GM19395 (cell line): ENCODE data around the gene NMUR2.

Experiments
- ATAC-seq: cut with Tn5 transposase; IDR thresholded peaks from one replicate; pipeline ENCODE4 v1.9.1; 2021; ENCODE audit warnings: mild to moderate bottlenecking, moderate library complexity; ENCODE audit not compliant: unreplicated experiment

Gene NMUR2

DNA sequence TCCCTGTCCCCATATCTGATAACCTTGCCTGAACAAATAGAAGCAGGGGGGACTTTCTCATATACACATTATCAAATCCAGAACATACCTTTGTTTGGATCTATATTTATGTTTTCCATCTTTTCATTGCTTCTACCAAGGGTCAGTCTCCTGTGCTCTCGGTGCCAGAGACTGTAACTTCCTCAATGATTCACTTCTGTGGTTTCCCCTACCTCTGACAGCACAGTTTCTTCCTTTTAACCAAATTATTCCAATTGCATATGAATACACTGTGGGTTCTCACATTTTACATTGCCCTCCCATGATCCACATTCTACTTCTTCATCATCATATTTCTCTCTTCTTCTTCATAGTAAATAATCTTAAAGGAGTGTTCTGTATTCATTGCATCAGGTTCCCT is 32.2 kb downstream of the NMUR2 start:
- no peak for ATAC-seq

DNA sequence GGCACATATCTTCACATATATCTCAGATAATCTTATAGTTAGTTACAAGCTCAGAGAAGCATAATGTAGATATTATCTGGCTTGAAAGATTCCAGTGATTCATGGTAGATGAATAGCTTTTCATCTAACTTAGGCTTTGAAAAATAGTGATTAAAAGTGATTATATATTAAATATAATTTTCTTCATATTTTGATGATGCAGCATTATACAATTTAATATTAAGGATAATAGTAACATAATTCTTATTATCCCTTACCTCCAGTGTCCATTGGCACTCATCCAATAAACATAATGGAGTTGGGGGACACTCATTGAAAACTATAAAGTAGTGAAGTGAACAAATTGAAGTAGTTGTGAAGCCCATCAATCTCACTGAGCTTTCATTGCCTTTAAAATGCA is 35.8 kb downstream of the NMUR2 start:
- ATAC-seq = no peak

DNA sequence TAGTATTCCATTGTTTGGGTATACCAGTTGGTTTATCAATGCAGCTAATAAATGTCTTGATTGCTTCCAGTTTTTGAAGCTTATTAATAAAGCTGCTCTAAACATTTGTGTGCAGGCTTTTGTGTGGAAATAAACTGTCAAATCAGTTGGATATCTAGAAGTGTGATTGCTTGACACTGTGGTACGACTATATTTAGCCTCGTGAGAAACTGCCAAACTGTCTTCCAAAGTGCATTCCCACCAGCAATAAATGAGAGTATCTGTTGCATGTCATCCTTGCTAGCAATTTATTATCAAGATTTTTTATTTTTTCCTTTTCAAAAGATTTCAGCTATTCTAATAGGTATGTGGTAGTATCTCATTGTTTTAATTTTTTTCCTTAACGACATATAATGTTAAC is 37.5 kb downstream of the NMUR2 start:
- ATAC-seq = no peak

DNA sequence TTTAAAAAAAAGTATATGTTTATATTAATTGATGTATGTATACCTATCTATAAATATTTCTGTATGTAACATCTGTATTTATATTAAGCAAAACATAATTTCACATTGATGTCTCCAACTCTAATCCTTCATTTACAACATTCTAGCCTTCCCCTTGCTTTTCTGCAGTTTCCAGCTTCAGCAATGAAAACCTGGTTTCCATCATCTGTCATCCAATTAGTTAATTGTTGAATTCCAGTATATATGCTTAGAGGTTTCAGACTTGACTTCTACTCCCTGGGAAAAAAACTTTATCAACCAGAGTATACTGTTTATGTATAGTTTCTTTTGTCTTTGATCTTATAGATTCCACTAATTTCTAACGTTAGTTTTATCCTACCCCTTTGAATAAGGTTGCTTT is 38.4 kb downstream of the NMUR2 start:
- no peak for ATAC-seq

DNA sequence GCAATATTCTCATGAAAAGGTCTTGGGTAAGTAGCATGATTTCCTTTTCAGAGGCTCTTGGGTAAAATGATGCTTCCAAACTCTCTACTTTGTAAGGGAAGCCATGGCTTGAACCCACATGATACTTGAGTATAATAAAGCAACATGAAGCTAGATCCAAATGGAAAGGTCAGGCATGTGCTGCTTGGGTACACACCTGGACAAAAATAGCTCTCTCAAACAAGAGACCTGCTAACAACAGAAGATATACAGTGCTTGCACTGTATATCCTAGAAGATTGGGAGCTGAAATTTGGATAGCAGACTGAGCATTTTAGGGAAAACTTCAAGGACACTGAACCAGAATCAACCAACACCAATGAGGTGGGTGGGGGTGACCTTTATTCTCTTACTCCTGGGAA is 40.2 kb downstream of the NMUR2 start:
- no peak for ATAC-seq

DNA sequence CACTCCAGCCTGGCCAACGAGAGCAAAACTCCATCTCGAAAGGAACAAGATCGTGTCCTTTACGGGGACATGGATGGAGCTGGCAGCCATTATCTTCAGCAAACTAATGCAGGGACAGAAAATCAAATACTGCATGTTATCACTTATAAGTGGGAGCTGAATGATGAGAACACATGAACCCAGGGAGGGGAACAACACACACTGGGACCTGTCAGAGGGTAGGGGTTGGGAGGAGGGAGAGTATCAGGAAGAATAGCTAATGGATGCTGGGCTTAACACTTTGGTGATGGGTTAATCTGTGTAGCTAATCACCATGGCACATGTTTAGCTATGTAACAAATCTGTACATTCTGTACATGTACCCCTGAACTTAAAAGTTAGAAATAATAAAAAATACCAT is 40.9 kb downstream of the NMUR2 start:
- ATAC-seq = no peak

DNA sequence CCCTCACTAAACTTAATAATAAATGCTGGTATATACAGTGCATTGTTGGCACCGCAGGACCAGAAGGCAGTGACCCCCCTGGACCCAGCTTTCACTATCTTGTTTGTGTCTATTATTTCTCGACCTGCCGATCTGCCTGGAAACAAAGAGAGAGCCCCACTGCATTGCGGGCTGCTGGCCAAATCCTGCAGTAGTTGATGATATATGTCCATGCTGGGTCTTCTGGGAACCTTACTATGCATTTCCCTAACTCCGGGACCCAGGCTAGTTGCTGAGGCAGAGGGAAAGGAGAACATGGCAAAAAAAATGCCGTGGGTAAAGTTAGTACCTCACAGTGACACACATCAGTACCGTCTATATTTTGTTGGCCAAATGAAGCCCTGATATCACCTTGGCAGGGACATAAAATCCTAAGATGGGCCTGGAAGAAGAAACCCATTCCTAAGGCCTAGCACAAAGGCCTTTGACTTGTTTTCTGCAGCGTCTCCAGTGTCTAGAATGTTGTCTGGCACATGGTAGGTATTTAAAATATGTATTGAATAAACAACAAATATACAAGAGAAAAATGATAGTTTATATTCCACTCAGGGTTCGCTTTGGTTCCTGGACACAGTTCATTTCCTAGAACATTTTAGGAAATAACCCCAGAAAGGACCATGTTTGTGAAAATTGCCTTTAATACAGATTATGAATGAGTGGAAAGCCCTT is 46.1 kb downstream of the NMUR2 start:
- ATAC-seq = no peak

DNA sequence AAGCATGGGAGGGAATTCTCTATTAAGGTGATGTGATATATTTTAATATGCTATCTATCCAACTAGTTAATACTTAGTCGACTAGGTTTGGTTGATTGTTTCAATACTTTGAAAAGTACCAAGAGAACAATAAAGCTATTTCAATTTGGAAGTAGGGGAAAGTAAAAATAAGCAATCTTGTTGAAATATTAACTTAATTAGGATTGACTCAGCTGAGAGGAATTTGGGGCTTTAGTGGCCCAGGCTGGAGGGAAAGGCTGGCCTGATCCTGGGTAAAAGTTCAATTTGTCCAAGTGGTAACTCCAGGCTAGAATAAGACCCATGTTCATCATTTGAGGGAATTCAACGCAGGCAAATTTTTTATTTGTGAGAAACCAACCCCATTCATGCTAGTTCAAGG is 48.6 kb downstream of the NMUR2 start:
- no peak for ATAC-seq

DNA sequence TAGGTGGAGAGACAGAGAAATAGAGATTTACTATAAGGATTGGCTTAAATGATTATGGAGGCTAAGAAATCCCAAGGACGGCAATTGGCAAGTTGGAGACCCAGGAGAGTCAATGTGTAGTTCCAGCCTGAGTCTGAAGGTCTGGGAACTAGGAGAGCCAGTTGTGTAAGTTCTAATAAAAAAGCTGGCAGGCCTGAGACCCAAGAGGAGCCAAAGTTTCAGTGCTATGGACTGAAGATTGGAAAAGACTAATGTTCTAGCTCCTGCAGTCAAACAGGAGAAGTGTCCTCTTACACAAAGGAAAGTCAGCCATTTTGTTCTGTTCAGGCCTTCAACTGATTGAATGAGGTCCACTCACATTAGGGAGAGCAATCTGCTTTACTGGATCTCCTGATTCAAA is 50.0 kb downstream of the NMUR2 start:
- no peak for ATAC-seq

DNA sequence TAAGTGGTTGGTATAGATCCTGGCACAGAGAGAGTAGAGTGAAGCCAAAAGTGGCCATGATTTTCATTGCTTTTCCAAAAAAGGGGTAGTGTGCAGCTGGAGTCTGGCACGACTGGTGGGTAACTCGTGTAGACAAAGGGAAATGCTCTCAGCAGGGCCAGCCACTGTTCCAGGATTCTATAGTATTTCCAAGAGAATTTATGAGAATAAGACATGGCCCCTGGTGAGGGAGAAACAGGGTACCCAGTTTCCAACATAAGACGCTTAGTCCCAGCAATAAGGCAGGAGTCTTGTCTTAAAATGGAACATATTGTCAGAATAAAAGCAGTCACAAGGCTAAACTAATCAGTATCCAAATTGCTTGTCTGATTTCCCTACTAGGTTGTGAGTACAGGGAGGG is 52.1 kb downstream of the NMUR2 start:
- no peak for ATAC-seq

DNA sequence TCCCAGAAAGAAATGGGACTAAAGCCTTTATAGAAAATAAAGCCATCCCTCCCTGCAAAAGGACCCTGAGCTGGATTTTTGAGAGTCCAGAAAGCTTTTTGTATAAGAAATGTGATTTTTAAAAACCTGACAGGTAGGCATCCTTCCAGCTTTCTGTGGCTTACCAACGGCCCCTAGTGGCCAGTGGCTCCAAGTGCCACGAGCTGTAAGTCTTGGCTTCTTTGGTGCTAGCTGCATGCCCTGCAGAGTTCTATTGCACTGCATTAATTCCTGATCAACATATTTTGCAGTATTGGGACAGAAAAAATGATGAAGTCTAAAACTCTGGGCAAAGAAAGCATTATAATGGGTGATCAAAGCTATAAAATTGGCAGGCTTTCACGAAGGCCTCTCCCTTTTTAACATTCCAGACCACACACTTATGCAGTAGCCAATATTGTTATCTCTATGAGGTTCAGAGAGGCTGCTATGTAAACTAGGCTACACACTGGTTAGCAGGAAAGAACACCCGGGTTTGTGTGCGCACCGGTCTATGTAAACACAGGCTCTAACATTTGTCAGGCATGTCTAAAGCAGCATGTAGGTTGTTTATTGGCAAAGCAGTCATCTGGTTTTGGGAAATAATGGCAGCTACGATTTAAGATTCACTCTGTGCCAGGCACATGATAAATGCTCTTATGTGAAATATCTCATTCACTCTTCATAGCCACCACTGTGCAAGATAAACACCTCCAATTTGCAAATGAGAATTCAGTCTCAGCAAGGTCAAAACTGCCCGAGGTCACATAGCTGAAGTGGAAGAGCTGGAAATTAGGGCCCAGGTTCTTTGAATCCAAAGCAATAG is 55.2 kb downstream of the NMUR2 start:
- ATAC-seq = peak; percentile 89
